GM12864 (cell line): ENCODE results near the gene CTNNA3.

Experiments used
- DNase-seq: peaks from one replicate; pipeline ENCODE4 v3.0.0-alpha.2; 2011; ENCODE audit warnings: low read depth
- H3K4me3 ChIP-seq: 2 replicates; pipeline ENCODE4 v1.5.1; 2011; ENCODE audit warnings: mild to moderate bottlenecking, low read depth, low read length, control low read depth
- CTCF ChIP-seq: IDR thresholded peaks from 2 replicates; pipeline ENCODE4 v1.5.1; 2011; ENCODE audit warnings: low read depth, mild to moderate bottlenecking, moderate library complexity, low read length, control low read depth, inconsistent platforms; ENCODE audit errors: missing control alignments

Gene CTNNA3

GRCh38 chr10:67156239-67156638, 539.8 kb downstream of the CTNNA3 start:
- no peak overlapping the region for H3K4me3 ChIP-seq
- no peak for TF ChIP-seq CTCF
- no peak for DNase-seq

DNA sequence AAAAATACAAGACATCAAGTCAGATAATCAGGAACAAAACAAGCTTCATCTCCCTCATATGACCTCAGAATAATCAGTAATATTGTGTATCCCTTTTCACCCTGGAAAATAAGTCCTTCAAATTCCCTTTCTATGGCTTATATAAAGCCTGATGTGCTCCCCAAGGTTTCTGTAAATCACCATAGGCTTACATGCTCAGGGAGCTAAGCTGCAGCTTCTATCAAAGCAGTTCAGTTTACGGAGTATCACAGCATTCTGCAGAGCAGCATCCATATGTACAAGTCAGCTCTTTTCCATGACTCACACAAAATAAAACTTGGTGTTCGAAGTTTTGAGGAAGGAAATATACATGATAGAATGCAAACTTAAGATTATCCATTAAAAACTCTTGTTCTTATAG, 544.5 kb downstream of the CTNNA3 start:
- no peak for TF ChIP-seq CTCF

GRCh38 chr10:67144530-67144929, 551.5 kb downstream of the CTNNA3 start:
- no peak overlapping the region for H3K4me3 ChIP-seq
- no peak for DNase-seq
- no peak for TF ChIP-seq CTCF

More for the DNA sequence above, 544.5 kb downstream of the CTNNA3 start:
- no peak for DNase-seq
- H3K4me3 ChIP-seq: no peak overlapping the region

DNA sequence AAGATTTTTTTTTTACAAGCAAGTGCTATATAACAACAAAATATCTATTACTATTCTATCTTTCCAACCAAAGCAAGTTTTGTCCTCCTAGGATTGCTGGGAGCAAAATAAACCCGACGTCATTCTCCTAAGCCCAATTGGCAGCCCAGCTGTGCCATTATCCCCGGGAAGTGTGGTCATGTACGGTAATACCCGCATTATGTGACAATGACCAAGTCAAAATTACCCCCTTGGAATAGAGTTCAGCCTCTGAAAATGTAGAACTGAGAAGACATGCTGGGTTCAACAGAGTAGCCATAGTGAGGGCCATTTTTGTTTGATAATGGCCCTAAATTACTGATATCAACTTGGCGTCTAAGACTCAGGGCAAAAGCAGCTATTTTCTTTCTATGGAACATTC, 554.7 kb downstream of the CTNNA3 start:
- DNase-seq: no peak

DNA sequence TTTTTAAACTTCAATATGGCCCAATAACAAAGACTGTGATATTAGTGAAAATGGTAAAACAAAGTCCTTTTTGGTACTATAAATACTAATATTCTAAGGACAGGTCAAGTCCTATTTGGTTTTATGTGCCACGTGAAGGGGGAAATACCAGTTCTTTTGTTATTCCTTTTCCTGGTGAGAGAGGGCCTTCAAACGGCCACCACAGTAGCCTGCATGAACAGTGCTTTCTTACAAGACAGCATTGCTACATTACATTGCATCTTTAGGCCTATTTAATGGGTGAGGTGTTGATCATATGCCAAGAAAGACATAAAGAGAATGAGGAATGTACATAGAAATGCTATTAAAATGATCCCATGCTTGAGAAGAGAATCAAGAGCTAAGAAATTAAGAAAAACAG, 555.4 kb downstream of the CTNNA3 start:
- DNase-seq: no peak
- H3K4me3 ChIP-seq: no peak overlapping the region
- no peak for TF ChIP-seq CTCF

More for the DNA sequence above, 554.7 kb downstream of the CTNNA3 start:
- H3K4me3 ChIP-seq: no peak overlapping the region
- no peak for TF ChIP-seq CTCF

GRCh38 chr10:67127441-67127840, 568.6 kb downstream of the CTNNA3 start:
- H3K4me3 ChIP-seq: no peak overlapping the region
- TF ChIP-seq CTCF: no peak
- DNase-seq: no peak

DNA sequence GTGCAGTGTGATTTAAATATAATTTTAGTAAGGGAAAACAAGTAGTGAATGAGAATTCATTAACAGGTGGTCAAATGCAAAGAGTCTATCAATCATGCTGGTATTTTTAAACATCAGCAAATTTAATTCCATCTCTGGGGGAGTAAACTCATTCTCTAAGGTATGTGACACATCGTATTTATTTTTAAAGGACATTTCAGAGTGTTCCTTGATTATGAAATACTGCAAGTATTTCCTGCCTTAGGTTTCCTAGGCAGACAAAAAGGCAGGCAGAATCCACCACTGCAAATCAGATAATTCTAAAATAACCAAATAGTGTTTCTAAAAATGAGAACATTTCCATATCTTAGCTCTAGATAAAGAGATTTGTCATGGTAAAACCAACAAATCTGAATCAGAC, 576.3 kb downstream of the CTNNA3 start:
- no peak overlapping the region for H3K4me3 ChIP-seq
- TF ChIP-seq CTCF: no peak
- DNase-seq: no peak
